ENCODE measurements around the gene EIF4B. TPM values are rescaled to one million over a fixed set of nuclear protein-coding genes. Genes with fewer than 3 reads are reported as not detected.
A peak's percentile ranks its signal among the peaks of the same experiment; 100 is the strongest.

Gene EIF4B
- total and polyA plus RNA-seq, 9 of the 15 experiments (the other 6 are each of a cell fraction or from before 2014, with no cell fraction given): 138 to 669 (median 552) TPM

DNA sequence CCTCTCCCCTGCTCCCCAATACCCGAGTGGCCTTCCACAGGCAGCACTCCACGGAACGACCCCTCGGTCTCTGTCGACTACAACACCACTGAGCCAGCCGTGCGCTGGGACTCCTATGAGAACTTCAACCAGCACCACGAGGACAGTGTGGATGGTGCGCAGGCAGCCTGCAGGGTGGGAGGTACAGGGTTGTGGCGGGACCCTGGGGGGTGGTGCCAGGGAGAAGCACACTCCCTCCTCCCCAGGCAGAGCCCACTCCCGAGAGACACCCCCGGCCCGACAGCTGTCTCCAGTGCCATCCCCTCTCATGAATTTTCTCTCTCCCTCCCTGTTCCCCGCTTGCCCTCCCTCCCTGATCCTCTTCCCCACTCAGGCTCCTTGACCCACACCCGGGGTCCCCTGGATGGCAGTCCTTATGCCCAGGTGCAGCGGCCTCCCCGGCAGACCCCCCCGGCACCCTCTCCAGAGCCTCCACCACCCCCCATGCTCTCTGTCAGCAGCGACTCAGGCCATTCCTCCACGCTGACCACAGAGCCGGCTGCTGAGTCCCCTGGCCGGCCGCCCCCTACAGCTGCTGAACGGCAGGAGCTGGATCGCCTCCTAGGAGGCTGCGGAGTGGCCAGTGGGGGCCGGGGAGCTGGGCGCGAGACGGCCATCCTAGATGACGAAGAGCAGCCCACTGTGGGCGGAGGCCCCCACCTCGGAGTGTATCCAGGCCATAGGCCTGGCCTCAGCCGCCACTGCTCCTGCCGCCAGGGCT, 52.6 kb downstream of the EIF4B start:
- no peaks in the 10 kb centered on the region for H3K9me1 ChIP-seq (ENCODE audit: control insufficient read depth, insufficient read depth, low read length)
- H3K4me3 ChIP-seq: no peak overlapping the region
- DNase-seq (ENCODE audit: extremely low read depth in 1 of 4, low spot score in 3 of 4): no peak
- no peaks in the 10 kb centered on the region for H3K9me3 ChIP-seq (replicated peaks; ENCODE audit: control insufficient read depth, insufficient read depth, low read depth, low read length)
- TF ChIP-seq, protein P1, sequence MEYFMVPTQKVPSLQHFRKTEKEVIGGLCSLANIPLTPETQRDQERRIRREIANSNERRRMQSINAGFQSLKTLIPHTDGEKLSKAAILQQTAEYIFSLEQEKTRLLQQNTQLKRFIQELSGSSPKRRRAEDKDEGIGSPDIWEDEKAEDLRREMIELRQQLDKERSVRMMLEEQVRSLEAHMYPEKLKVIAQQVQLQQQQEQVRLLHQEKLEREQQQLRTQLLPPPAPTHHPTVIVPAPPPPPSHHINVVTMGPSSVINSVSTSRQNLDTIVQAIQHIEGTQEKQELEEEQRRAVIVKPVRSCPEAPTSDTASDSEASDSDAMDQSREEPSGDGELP (CRISPR knock-in tag; IDR thresholded peaks at IDR 0.05; ENCODE audit: borderline replicate concordance): 0 out of 2 replicates have a peak, but pooled peaks have one; percentile 16
- TF ChIP-seq IRF2 (CRISPR knock-in tag; IDR thresholded peaks at IDR 0.05): no peak
- peak; percentile 57; the same call in 1 of the 2 replicates for TF ChIP-seq POLR2G (IDR thresholded peaks at IDR 0.05; ENCODE audit: low read depth, low read length)
- peaks cover 11 to 72% of the 10 kb centered on the region in 2 experiments; a peak in 4 of 5 replicates for H3K4me1 ChIP-seq (replicated peaks in 1 of 2; ENCODE audit: control insufficient read depth in 2 of 2, insufficient read depth in 2 of 2, low read length in 2 of 2)
- no peaks in the 10 kb centered on the region for H3K36me3 ChIP-seq (ENCODE audit: control insufficient read depth, insufficient read depth, low read length)
- no TSS peak for BruUV-seq (replicated peaks)
- POLR2A ChIA-PET: interaction anchor here (1.0 kb wide), 1 partner anchor 20 kb away, joined by 3 read pairs; the partner anchor contains the start of gene SPRYD3
- no peaks in the 10 kb centered on the region for H3K79me2 ChIP-seq (ENCODE audit: control insufficient read depth, insufficient read depth, low read length)
- in situ Hi-C loops (cut with MboI) (no loop called here), intact Hi-C loops (cut with micrococcal nuclease) (no loop called here)
- ATAC-seq: no peak
- no peaks in the 10 kb centered on the region for H3K27me3 ChIP-seq (ENCODE audit: control insufficient read depth in 2 of 2, insufficient read depth in 2 of 2, low read length in 2 of 2)
- FAIRE-seq: no peak
- H3K9ac ChIP-seq (ENCODE audit: insufficient read depth in 1 of 2, low read depth in 2 of 2, low read length in 2 of 2): peak overlapping the region in 1 of 2 experiments; percentile 43; a peak in 1 of 4 replicates
- CTCF ChIA-PET (ENCODE audit: low intra/inter-chr PET ratio): no interaction called here
- 45% methylated on average over 32 of the region's 35 CpGs for WGBS (ENCODE audit: insufficient coverage, low coverage, missing lambda C conversion rate)
- no peak overlapping the region for H3K27ac ChIP-seq (ENCODE audit: extremely low read depth, low read depth, low read length)
- no peak overlapping the region for H2AFZ ChIP-seq (ENCODE audit: low read depth, low read length)
- no peaks in the 10 kb centered on the region for H4K20me1 ChIP-seq (replicated peaks; ENCODE audit: control insufficient read depth, insufficient read depth, low read length)
- H3K4me2 ChIP-seq (ENCODE audit: insufficient read depth, low read length): no peak overlapping the region
